DND-41 (cell line): ENCODE results near the gene LRRC28.

ENCODE experiments used
- EZH2 ChIP-seq: IDR thresholded peaks from 3 replicates; pipeline ENCODE4 v1.6.1; 2012; ENCODE audit warnings: borderline replicate concordance, low read depth, mild to moderate bottlenecking, moderate library complexity, low read length, inconsistent platforms; ENCODE audit not compliant: severe bottlenecking
- TF ChIP-seq, protein P1 (sequence below): IDR thresholded peaks from 2 replicates; pipeline ENCODE4 v1.5.1; 2012; ENCODE audit warnings: borderline replicate concordance, low read length, moderate library complexity, mild to moderate bottlenecking; ENCODE audit not compliant: poor library complexity, severe bottlenecking; ENCODE audit errors: extremely low read depth

DNA sequence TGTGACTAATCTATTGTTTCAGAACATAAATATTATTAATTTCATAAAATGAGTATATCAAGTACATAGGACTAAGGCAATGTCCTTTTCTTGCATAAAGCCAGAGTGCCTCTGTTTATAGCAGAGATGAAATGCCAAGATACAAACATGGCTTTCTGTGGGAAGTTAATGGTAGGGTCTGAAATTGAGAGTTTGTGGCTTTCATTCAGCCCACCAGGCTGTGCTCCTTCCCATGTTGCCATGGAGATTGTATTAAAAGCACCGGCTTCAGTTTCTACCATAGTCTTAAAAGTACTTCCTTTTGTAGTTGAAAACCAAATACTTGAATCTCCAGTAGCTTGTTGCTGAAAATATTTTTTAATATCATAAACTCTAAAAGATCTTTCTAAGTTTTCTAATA, 114.0 kb downstream of the LRRC28 start:
- TF ChIP-seq, protein P1, sequence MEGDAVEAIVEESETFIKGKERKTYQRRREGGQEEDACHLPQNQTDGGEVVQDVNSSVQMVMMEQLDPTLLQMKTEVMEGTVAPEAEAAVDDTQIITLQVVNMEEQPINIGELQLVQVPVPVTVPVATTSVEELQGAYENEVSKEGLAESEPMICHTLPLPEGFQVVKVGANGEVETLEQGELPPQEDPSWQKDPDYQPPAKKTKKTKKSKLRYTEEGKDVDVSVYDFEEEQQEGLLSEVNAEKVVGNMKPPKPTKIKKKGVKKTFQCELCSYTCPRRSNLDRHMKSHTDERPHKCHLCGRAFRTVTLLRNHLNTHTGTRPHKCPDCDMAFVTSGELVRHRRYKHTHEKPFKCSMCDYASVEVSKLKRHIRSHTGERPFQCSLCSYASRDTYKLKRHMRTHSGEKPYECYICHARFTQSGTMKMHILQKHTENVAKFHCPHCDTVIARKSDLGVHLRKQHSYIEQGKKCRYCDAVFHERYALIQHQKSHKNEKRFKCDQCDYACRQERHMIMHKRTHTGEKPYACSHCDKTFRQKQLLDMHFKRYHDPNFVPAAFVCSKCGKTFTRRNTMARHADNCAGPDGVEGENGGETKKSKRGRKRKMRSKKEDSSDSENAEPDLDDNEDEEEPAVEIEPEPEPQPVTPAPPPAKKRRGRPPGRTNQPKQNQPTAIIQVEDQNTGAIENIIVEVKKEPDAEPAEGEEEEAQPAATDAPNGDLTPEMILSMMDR: peak; percentile 49
- no peak for TF ChIP-seq EZH2
